Mesendoderm (in vitro differentiated cells): ENCODE data around the gene MAST4.

Source experiments
- DNase-seq: peaks from one replicate; pipeline ENCODE4 v3.0.0; 2013
- H2AK5ac ChIP-seq: 2 replicates; pipeline ENCODE4 v1.6.1; 2013; ENCODE audit warnings: low read length, inconsistent platforms
- H2BK120ac ChIP-seq: 2 replicates; pipeline ENCODE4 v1.6.1; 2013; ENCODE audit warnings: low read depth, mild to moderate bottlenecking, low read length, moderate library complexity, mixed read lengths
- H2BK15ac ChIP-seq: replicated peaks from 2 replicates; pipeline ENCODE4 v1.6.1; 2013; ENCODE audit warnings: low read depth, mild to moderate bottlenecking, moderate library complexity
- H2BK5ac ChIP-seq: 2 replicates; pipeline ENCODE4 v1.6.1; 2013; ENCODE audit warnings: low read length, inconsistent platforms
- H3K18ac ChIP-seq: 2 replicates; pipeline ENCODE4 v1.6.1; 2013; ENCODE audit warnings: mild to moderate bottlenecking, low read length, mixed read lengths
- H3K23ac ChIP-seq: one replicate; pipeline ENCODE4 v1.6.1; 2013; ENCODE audit warnings: low read length
- H3K27ac ChIP-seq: 2 replicates; pipeline ENCODE4 v1.5.1; 2013; ENCODE audit warnings: low read depth, mild to moderate bottlenecking, inconsistent platforms, low read length, moderate library complexity
- H3K27me3 ChIP-seq: 2 replicates; pipeline ENCODE4 v1.6.1; 2013; ENCODE audit warnings: low read length, control low read depth, mild to moderate bottlenecking, inconsistent platforms; ENCODE audit not compliant: insufficient read depth, poor library complexity
- H3K36me3 ChIP-seq: 2 replicates; pipeline ENCODE4 v1.6.1; 2013; ENCODE audit warnings: low read length, inconsistent platforms; ENCODE audit not compliant: control insufficient read depth, insufficient read depth
- H3K4ac ChIP-seq: one replicate; pipeline ENCODE4 v1.6.1; 2013; ENCODE audit warnings: low read depth, mild to moderate bottlenecking, low read length, moderate library complexity
- H3K4me1 ChIP-seq: 2 replicates; pipeline ENCODE4 v1.6.1; 2013; ENCODE audit warnings: low read depth, low read length, inconsistent platforms; ENCODE audit not compliant: control insufficient read depth
- H3K4me2 ChIP-seq: 2 replicates; pipeline ENCODE4 v1.6.1; 2013; ENCODE audit warnings: low read length
- H3K4me3 ChIP-seq: 2 replicates; pipeline ENCODE4 v1.5.1; 2013; ENCODE audit warnings: mild to moderate bottlenecking, low read length
- H3K56ac ChIP-seq: one replicate; pipeline ENCODE4 v1.6.1; 2013; ENCODE audit warnings: low read length
- H3K79me1 ChIP-seq: 2 replicates; pipeline ENCODE4 v1.6.1; 2013; ENCODE audit warnings: low read length, inconsistent platforms
- H3K79me2 ChIP-seq: 2 replicates; pipeline ENCODE4 v1.6.1; 2013; ENCODE audit warnings: mild to moderate bottlenecking, low read length; ENCODE audit not compliant: control insufficient read depth, insufficient read depth
- H3K9ac ChIP-seq: 2 replicates; pipeline ENCODE4 v1.6.1; 2013; ENCODE audit warnings: low read length, inconsistent platforms
- H4K5ac ChIP-seq: one replicate; pipeline ENCODE4 v1.6.1; 2013; ENCODE audit warnings: low read length
- H4K8ac ChIP-seq: one replicate; pipeline ENCODE4 v1.6.1; 2013; ENCODE audit warnings: low read depth, mild to moderate bottlenecking, control low read depth, low read length, moderate library complexity
- WGBS: extraction: QIAGEN DNeasy Blood & Tissue Kit; methylation state at CpG from one replicate; pipeline ENCODE4 v1.1.7; 2013; ENCODE audit warnings: low lambda C conversion rate, missing lambda C conversion rate; ENCODE audit not compliant: insufficient coverage; ENCODE audit errors: extremely low coverage; 5-methylcytosine and 5-hydroxymethylcytosine counted together

The MAST4 gene

GRCh38 chr5:66841264-66841663, 245.1 kb downstream of the MAST4 start:
- Histone ChIP-seq H3K79me1 (no peaks in the 10 kb centered on the region), H2AK5ac (no peak overlapping the region), H3K4ac (no peak overlapping the region), H4K5ac (no peak overlapping the region), H3K4me1 (peaks cover 9% of the 10 kb centered on the region), H3K27ac (no peak overlapping the region), H3K27me3 (no peaks in the 10 kb centered on the region), H3K4me2 (no peak overlapping the region), H2BK5ac (no peak overlapping the region), H3K36me3 (no peaks in the 10 kb centered on the region), H3K23ac (no peak overlapping the region), H4K8ac (no peak overlapping the region), H2BK15ac (no peak overlapping the region), H3K4me3 (no peak overlapping the region), H3K56ac (no peak overlapping the region), H3K79me2 (no peaks in the 10 kb centered on the region), H3K9ac (no peak overlapping the region), H3K18ac (no peak overlapping the region), H2BK120ac (no peak overlapping the region)
- DNase-seq = no peak
- WGBS = no CpG with 5 or more reads among the region's 1 CpG

GRCh38 chr5:66842540-66842939, 246.3 kb downstream of the MAST4 start:
- no peak overlapping the region for H4K5ac ChIP-seq
- no peak overlapping the region for H3K27ac ChIP-seq
- peak; percentile 56 for DNase-seq
- no peak overlapping the region for H3K56ac ChIP-seq
- no peak overlapping the region for H3K4me3 ChIP-seq
- H3K79me2 ChIP-seq = no peaks in the 10 kb centered on the region
- H3K36me3 ChIP-seq = no peaks in the 10 kb centered on the region
- no peaks in the 10 kb centered on the region for H3K79me1 ChIP-seq
- H3K4me1 ChIP-seq = peaks cover 9% of the 10 kb centered on the region
- no peak overlapping the region for H3K23ac ChIP-seq
- H3K9ac ChIP-seq = no peak overlapping the region
- no peak overlapping the region for H4K8ac ChIP-seq
- no peaks in the 10 kb centered on the region for H3K27me3 ChIP-seq
- H3K18ac ChIP-seq = peak overlapping the region; percentile 90
- H2AK5ac ChIP-seq = no peak overlapping the region
- no peak overlapping the region for H3K4ac ChIP-seq
- H2BK15ac ChIP-seq = no peak overlapping the region
- no peak overlapping the region for H2BK120ac ChIP-seq
- H3K4me2 ChIP-seq = no peak overlapping the region
- no peak overlapping the region for H2BK5ac ChIP-seq
- WGBS = no CpG with 5 or more reads among the region's 2 CpGs

GRCh38 chr5:66843065-66843464, 246.9 kb downstream of the MAST4 start:
- peak overlapping the region; percentile 14 for H2BK120ac ChIP-seq
- no peak overlapping the region for H4K5ac ChIP-seq
- H2BK15ac ChIP-seq = no peak overlapping the region
- no peak overlapping the region for H4K8ac ChIP-seq
- H3K4me1 ChIP-seq = peaks cover 9% of the 10 kb centered on the region
- H3K56ac ChIP-seq = peak overlapping the region; percentile 54
- no peaks in the 10 kb centered on the region for H3K27me3 ChIP-seq
- H3K27ac ChIP-seq = peak overlapping the region; percentile 37
- H3K18ac ChIP-seq = peak overlapping the region; percentile 5
- H3K79me1 ChIP-seq = no peaks in the 10 kb centered on the region
- H3K79me2 ChIP-seq = no peaks in the 10 kb centered on the region
- no peak overlapping the region for H3K4me3 ChIP-seq
- no CpG with 5 or more reads among the region's 4 CpGs for WGBS
- H3K9ac ChIP-seq = no peak overlapping the region
- no peak overlapping the region for H2BK5ac ChIP-seq
- no peak overlapping the region for H2AK5ac ChIP-seq
- no peak for DNase-seq
- H3K4me2 ChIP-seq = no peak overlapping the region
- no peaks in the 10 kb centered on the region for H3K36me3 ChIP-seq
- no peak overlapping the region for H3K23ac ChIP-seq
- no peak overlapping the region for H3K4ac ChIP-seq

GRCh38 chr5:66848749-66849641, 252.8 kb downstream of the MAST4 start:
- no peak overlapping the region for H3K23ac ChIP-seq
- H3K36me3 ChIP-seq = no peaks in the 10 kb centered on the region
- H3K18ac ChIP-seq = no peak overlapping the region
- no peak overlapping the region for H3K27ac ChIP-seq
- no peak for DNase-seq
- H3K79me2 ChIP-seq = no peaks in the 10 kb centered on the region
- H3K9ac ChIP-seq = peak overlapping the region; percentile 7
- H2BK120ac ChIP-seq = no peak overlapping the region
- no peak overlapping the region for H2AK5ac ChIP-seq
- no peaks in the 10 kb centered on the region for H3K79me1 ChIP-seq
- no peak overlapping the region for H4K8ac ChIP-seq
- peaks cover 4% of the 10 kb centered on the region for H3K4me1 ChIP-seq
- H3K27me3 ChIP-seq = no peaks in the 10 kb centered on the region
- H3K4me2 ChIP-seq = no peak overlapping the region
- WGBS = no CpG with 5 or more reads among the region's 10 CpGs
- peak overlapping the region; percentile 51 for H2BK5ac ChIP-seq
- H4K5ac ChIP-seq = no peak overlapping the region
- no peak overlapping the region for H3K4ac ChIP-seq
- no peak overlapping the region for H2BK15ac ChIP-seq
- H3K56ac ChIP-seq = peak overlapping the region; percentile 31
- H3K4me3 ChIP-seq = no peak overlapping the region

GRCh38 chr5:66849803-66850202, 253.6 kb downstream of the MAST4 start:
- peak; percentile 79 for DNase-seq
- Histone ChIP-seq H3K56ac (no peak overlapping the region), H3K9ac (no peak overlapping the region), H3K79me2 (no peaks in the 10 kb centered on the region), H2AK5ac (no peak overlapping the region), H3K36me3 (no peaks in the 10 kb centered on the region), H2BK15ac (peak overlapping the region; percentile 45), H3K4me1 (no peaks in the 10 kb centered on the region), H3K4me2 (no peak overlapping the region), H3K18ac (no peak overlapping the region), H3K27me3 (no peaks in the 10 kb centered on the region), H4K5ac (no peak overlapping the region), H2BK120ac (no peak overlapping the region), H2BK5ac (no peak overlapping the region), H3K27ac (no peak overlapping the region), H4K8ac (no peak overlapping the region), H3K23ac (no peak overlapping the region), H3K4ac (no peak overlapping the region), H3K79me1 (no peaks in the 10 kb centered on the region), H3K4me3 (no peak overlapping the region)
- no CpG with 5 or more reads among the region's 1 CpG for WGBS
